Kidney (tissue), 22 donors: ENCODE measurements around the gene GOLGA7B. TPM values are rescaled to one million over a fixed set of nuclear protein-coding genes. Genes with fewer than 3 reads are reported as not detected.

Experiments
- DNase-seq, 5 donors: peaks; one replicate each; pipeline ENCODE4 v3.0.0-alpha.2; 2013 to 2020
- FAIRE-seq: peaks from 2 replicates; lab custom pipeline; 2012; peaks lifted over from hg19 to GRCh38; lab: Jason Lieb, UNC
- H3K27ac ChIP-seq, 2 donors: one replicate each; pipeline ENCODE4 v1.7.0; 2013; ENCODE audit warnings: low read depth in 2 of 2, low read length in 2 of 2, inconsistent platforms in 1 of 2
- H3K27me3 ChIP-seq: one replicate; pipeline ENCODE4 v1.7.1; 2013; ENCODE audit warnings: low read length, inconsistent platforms; ENCODE audit not compliant: control insufficient read depth, insufficient read depth
- H3K36me3 ChIP-seq, 3 donors: one replicate each; pipeline versions ENCODE4 v1.7.0 to v1.7.1; 2013; ENCODE audit warnings: low read length in 3 of 3, control low read depth in 1 of 3, inconsistent platforms in 1 of 3; ENCODE audit not compliant: insufficient read depth in 3 of 3, control insufficient read depth in 2 of 3
- H3K4me1 ChIP-seq, 3 donors: one replicate each; pipeline versions ENCODE4 v1.7.0 to v1.7.1; 2013; ENCODE audit warnings: low read length in 3 of 3, inconsistent platforms in 1 of 3, low read depth in 1 of 3; ENCODE audit not compliant: control insufficient read depth in 2 of 3, insufficient read depth in 2 of 3
- H3K4me3 ChIP-seq, 3 donors: one replicate each; pipeline versions ENCODE4 v1.7.0 to v1.8.1; 2013; ENCODE audit warnings: low read length in 3 of 3, control low read depth in 1 of 3, inconsistent platforms in 1 of 3
- H3K9ac ChIP-seq, 3 donors: one replicate each; pipeline versions ENCODE4 v1.7.0 to v1.7.1; 2013; ENCODE audit warnings: low read length in 3 of 3, control low read depth in 1 of 3, inconsistent platforms in 1 of 3
- H3K9me3 ChIP-seq, 3 donors: one replicate each; pipeline versions ENCODE4 v1.7.0 to v1.7.1; 2013; ENCODE audit warnings: low read length in 3 of 3, control low read depth in 1 of 3, inconsistent platforms in 1 of 3; ENCODE audit not compliant: control insufficient read depth in 2 of 3, insufficient read depth in 1 of 3
- intact Hi-C: fragments of 100-400 bp; cut with DNase I; formaldehyde crosslinking; loops from one replicate; pipeline ENCODE4 v1.11.1; 2022
- long read RNA-seq, 10 donors: library from polyadenylated mRNA in 1 of 10; unstranded in 1 of 10; transcript quantifications; one replicate each; pipeline ENCODE4 v2.0.0 and lab custom pipeline, GENCODE V29; 2021 to 2026
- polyA plus RNA-seq: library from polyadenylated mRNA; stranded (reverse); fragments of 350-450 nt; fragmentation: Illumina TruSeq; extraction: RNeasy Lipid Tissue Mini Kit (QIAGEN cat#74804); gene quantifications from one replicate; pipeline ENCODE4 v1.2.3, GENCODE V29; 2014; ENCODE audit warnings: low read depth, low replicate concordance; ENCODE audit not compliant: insufficient read depth
- total RNA-seq: library from RNA; stranded (reverse); fragmentation: NEBNext Ultra II Directional; extraction: Animal tissue kit (Norgen Biotek cat#: 25700); gene quantifications from one replicate; pipeline ENCODE4 v1.2.1, GENCODE V29; 2021
- TF ChIP-seq, protein P1 (sequence below): IDR thresholded peaks from 3 replicates; pipeline ENCODE4 v1.5.1; 2012; ENCODE audit warnings: mild to moderate bottlenecking, moderate library complexity, borderline replicate concordance; ENCODE audit not compliant: insufficient read depth; ENCODE audit errors: extremely low read depth
- donor health status: control.
- donor health status: control.
- donor health status: control.
- donor health status: control.
- donor health status: control.
- donor health status: DM: yes; HTN: yes; CAD: no.
- donor health status: Normal renal cell carcinoma (clear cell type).

GOLGA7B gene
- 0.50 TPM for total RNA-seq
- polyA plus RNA-seq: not detected
- long read RNA-seq, donor 1: 0 reads
- long read RNA-seq, donor 2: 0 reads
- long read RNA-seq, donor 3, partial matches to known transcripts: 0 of 5 reads
- long read RNA-seq, donor 3, other reads (novel, unspliced or antisense): 5 of 5 reads
- long read RNA-seq, donor 4, partial matches to known transcripts: 0 of 6 reads
- long read RNA-seq, donor 4, other reads (novel, unspliced or antisense): 6 of 6 reads
- long read RNA-seq, donor 5: 0 reads
- long read RNA-seq, donor 6: 0 reads
- long read RNA-seq, donor 7: 0 reads
- long read RNA-seq, donor 8: 0 reads
- long read RNA-seq, donor 9: 0 reads
- long read RNA-seq, donor 10, partial matches to known transcripts: 0 of 5 reads
- long read RNA-seq, donor 10, other reads (novel, unspliced or antisense): 5 of 5 reads

DNA sequence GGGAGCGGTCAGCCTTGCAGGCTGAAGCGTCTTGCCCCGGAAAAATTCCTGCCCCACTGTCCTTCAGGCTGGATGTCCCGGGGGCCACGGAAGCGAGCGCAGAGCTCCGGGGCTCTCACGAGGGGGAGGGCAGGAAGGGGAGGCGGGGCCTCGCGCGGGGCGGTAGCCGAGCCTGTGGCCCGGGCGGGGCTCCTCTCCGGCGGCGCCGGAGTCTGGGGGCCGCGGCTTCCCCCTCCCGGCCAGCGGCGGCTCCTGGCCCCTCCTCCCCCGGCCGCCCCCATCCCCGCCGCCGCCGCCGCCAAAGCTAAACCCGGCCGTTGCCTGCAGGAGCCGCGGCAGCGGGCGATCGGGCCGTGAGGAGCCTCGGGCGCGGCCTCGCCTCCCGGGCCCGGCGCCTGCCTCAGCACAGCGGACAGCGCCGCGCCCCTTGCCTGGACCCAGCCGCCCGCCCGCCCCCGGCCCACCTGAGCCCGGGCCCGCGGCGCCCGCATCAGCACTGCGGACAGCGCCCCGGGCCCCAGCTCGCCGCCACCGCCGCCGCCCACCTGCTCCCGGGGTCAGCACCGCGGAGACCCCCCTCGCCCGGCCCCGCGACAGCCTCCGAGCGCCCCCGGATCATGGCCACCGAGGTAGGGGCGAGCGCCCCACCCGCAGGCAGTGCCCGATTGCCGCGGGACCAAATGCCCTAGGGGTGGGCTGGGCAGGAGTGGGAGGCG is at the start of gene GOLGA7B:
TSS of gene GOLGA7B (plus strand) at position 157 of the 716 bp plus-strand sequence. CDS start at position 618, 461 bp downstream.
- Histone ChIP-seq H3K27me3 (peaks cover 3% of the 10 kb centered on the region), H3K9ac (no peak within 1 kb of the TSS), H3K4me3 (no peak within 1 kb of the TSS), H3K9me3 (no peaks in the 10 kb centered on the region), H3K4me1 (no peaks in the 10 kb centered on the region), H3K36me3 (no peaks in the 10 kb centered on the region), H3K27ac (no peak within 1 kb of the TSS)
- intact Hi-C loops: no loop called here
- TF ChIP-seq, protein P1, sequence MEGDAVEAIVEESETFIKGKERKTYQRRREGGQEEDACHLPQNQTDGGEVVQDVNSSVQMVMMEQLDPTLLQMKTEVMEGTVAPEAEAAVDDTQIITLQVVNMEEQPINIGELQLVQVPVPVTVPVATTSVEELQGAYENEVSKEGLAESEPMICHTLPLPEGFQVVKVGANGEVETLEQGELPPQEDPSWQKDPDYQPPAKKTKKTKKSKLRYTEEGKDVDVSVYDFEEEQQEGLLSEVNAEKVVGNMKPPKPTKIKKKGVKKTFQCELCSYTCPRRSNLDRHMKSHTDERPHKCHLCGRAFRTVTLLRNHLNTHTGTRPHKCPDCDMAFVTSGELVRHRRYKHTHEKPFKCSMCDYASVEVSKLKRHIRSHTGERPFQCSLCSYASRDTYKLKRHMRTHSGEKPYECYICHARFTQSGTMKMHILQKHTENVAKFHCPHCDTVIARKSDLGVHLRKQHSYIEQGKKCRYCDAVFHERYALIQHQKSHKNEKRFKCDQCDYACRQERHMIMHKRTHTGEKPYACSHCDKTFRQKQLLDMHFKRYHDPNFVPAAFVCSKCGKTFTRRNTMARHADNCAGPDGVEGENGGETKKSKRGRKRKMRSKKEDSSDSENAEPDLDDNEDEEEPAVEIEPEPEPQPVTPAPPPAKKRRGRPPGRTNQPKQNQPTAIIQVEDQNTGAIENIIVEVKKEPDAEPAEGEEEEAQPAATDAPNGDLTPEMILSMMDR: no peak
- DNase-seq (peak; percentile 75 to 92 (median 82)), FAIRE-seq (no peak)

DNA sequence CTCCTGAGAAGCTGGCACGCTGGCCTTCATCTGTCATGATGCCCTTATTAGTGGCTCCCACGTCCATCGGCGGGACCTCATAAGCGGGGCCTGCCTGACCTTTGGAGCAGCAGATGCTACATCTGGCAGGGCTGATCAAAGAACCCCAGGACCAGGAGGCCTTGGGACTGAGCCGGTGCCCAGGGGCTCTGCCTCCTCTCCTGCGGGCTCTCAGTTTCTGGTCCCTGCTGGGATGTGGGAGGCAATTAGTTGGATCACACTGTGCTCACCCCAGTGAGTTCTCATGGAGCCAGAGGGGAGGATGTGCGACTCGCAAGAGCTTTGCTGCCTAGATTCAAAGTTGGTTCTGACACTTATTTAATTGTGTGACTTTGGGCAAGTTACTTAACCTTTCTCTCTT is 49.2 kb upstream of the GOLGA7B start:
- TF ChIP-seq, protein P1: no peak
- H3K4me1 ChIP-seq: no peaks in the 10 kb centered on the region
- H3K27ac ChIP-seq: no peak overlapping the region
- peak in 1 of 5 donors; percentile 65 for DNase-seq
- no peak overlapping the region for H3K4me3 ChIP-seq
- H3K9ac ChIP-seq: no peak overlapping the region
- H3K9me3 ChIP-seq: no peaks in the 10 kb centered on the region
- intact Hi-C loops: no loop called here
- FAIRE-seq: no peak
- no peaks in the 10 kb centered on the region for H3K27me3 ChIP-seq
- H3K36me3 ChIP-seq: no peaks in the 10 kb centered on the region

DNA sequence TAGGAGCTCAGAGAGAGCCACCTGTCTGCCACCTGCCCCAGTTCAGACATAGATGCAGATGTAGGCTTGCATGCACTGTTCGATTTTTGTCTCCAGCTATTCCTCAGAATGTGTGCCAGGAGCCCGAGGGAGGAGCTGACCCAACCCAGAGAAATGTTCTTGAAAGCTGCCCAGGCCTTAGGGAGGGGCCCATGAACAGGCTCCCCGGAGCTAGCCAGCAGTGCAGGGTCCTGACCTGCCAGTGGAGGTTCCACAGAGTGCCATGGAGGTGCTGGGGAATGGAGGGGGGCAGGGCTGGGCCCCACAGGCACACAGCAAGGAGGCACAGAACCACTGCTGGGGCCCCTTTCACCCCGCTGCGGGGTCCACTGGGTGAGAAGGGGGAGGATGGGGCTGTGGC is 48.2 kb upstream of the GOLGA7B start:
- intact Hi-C loops: no loop called here
- Histone ChIP-seq H3K36me3 (no peaks in the 10 kb centered on the region), H3K4me1 (no peaks in the 10 kb centered on the region), H3K27me3 (no peaks in the 10 kb centered on the region), H3K9me3 (no peaks in the 10 kb centered on the region), H3K4me3 (no peak overlapping the region), H3K27ac (no peak overlapping the region), H3K9ac (no peak overlapping the region)
- no peak for FAIRE-seq
- TF ChIP-seq, protein P1: no peak
- DNase-seq: peak in 1 of 5 donors; percentile 28
